IPS-18c (cell line): ENCODE measurements around the gene CAMK2G.
"Not testable (repeated sequence)": the region's sequence is repeated elsewhere in the genome, so short reads cannot be mapped to it uniquely, and the experiment has no call there.

Experiments
- H3K4me3 ChIP-seq: 2 replicates; pipeline ENCODE4 v1.7.0; 2013; ENCODE audit warnings: low read depth, mild to moderate bottlenecking, low read length, moderate library complexity; ENCODE audit not compliant: insufficient read depth
- H3K9me3 ChIP-seq: one replicate; pipeline ENCODE4 v1.6.1; 2013; ENCODE audit warnings: mild to moderate bottlenecking, low read length, moderate library complexity; ENCODE audit not compliant: control insufficient read depth, insufficient read depth

CAMK2G gene

DNA sequence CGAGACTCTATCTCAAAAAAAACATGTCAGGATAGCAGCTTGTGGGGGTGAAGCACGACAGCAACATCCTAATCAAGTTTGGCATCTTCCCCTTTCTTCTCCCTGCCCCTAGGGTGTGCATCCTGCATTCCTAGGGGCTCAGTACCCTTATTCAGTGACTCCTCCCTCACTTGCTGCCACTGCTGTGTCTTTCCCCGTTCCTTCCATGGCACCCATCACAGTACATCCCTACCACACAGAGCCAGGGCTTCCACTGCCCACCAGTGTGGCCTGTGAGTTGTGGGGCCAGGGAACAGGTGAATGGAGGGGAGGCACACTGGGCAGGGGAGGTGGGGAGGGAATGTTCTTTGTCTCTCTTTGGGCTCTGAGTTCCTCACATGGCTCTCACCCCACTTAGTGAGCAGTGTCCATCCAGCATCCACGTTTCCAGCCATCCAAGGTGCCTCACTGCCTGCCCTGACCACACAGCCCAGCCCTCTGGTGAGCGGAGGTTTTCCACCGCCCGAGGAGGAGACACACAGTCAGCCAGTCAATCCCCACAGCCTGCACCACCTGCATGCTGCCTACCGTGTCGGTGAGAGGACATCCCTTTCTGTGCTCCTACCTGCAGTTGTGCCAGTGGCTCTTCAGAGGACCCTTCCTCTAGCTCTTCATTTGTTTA is 74.3 kb downstream of the CAMK2G start:
- Histone ChIP-seq H3K4me3 (no peak overlapping the region), H3K9me3 (no peaks in the 10 kb centered on the region)

DNA sequence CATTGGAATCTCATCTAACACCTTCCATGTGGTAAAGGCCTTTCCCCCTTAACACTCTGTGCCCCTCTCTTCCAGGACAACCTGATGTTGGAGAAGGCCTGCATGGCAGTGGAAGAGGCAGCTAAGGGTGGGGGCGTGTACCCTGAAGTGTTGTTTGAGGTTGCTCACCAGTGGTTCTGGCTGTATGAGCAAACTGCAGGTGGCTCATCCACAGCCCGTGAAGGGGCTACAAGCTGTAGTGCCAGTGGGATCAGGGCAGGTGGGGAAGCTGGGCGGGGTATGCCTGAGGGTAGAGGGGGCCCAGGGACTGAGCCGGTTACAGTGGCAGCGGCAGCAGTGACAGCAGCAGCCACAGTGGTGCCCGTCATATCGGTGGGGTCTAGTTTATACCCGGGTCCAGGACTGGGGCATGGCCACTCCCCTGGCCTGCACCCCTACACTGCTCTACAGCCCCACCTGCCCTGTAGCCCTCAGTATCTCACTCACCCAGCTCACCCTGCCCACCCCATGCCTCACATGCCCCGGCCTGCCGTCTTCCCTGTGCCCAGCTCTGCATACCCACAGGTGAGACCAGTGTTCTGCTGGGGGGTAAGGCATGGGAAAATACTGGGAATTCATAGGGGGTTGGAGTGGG is 75.3 kb downstream of the CAMK2G start:
- H3K9me3 ChIP-seq, result no peaks in the 10 kb centered on the region
- no peak overlapping the region for H3K4me3 ChIP-seq

DNA sequence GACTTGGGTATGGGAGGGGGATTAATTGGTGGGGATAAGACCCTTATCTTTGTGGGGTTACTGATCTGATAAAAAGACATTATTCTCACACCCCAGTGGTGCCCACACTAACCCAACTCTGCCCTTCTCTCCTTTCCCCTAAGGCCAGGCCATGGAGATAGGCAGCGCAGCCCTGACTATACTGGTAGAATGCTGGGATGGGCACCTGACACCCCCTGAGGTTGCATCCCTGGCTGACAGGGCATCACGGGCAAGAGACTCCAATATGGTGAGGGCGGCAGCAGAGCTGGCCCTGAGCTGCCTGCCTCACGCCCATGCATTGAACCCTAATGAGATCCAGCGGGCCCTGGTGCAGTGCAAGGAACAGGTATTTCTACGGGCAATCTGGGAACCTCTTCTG is 76.3 kb downstream of the CAMK2G start:
- H3K4me3 ChIP-seq, result no peak overlapping the region
- H3K9me3 ChIP-seq, result no peaks in the 10 kb centered on the region

DNA sequence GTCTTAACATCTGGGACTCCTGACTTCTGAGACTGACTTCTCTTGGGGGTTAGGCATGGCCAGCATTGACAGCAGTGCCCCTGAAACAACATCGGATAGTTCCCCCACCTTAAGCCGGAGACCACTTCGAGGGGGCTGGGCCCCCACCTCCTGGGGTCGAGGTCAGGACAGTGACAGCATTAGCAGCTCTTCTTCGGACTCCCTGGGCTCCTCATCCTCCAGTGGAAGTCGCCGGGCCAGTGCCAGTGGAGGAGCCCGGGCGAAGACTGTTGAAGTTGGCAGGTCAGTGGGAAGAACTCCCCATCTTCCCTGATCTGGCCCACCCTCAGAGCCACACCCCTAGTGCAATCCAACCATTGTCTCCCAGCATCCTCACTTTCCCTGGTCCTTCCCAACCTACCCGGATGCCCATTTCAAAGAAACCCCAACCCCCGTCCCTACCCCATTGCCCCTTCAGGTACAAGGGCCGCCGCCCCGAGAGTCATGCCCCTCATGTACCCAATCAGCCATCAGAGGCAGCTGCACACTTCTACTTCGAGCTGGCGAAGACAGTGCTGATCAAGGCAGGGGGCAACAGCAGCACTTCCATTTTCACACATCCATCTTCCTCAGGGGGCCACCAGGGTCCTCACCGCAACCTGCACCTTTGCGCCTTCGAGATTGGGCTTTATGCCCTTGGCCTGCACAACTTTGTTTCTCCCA is 76.9 kb downstream of the CAMK2G start:
- no peak overlapping the region for H3K4me3 ChIP-seq

DNA sequence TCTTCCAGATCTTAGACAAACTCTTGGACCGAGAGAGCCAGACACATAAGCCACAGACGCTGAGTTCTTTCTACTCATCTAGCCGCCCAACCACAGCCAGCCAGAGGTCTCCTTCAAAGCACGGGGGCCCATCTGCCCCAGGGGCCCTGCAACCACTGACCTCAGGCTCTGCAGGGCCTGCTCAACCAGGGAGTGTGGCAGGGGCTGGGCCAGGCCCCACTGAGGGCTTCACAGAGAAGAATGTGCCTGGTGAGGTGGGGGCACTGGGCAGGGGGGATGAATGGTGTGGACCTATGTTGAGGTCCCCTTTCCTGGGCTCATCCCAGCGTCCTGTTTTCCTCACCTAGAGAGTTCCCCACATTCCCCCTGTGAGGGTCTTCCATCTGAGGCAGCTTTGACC is 77.6 kb downstream of the CAMK2G start:
- H3K9me3 ChIP-seq, result no peaks in the 10 kb centered on the region
- H3K4me3 ChIP-seq, result no peak overlapping the region

More for the DNA sequence above, 76.9 kb downstream of the CAMK2G start:
- no peaks in the 10 kb centered on the region for H3K9me3 ChIP-seq

DNA sequence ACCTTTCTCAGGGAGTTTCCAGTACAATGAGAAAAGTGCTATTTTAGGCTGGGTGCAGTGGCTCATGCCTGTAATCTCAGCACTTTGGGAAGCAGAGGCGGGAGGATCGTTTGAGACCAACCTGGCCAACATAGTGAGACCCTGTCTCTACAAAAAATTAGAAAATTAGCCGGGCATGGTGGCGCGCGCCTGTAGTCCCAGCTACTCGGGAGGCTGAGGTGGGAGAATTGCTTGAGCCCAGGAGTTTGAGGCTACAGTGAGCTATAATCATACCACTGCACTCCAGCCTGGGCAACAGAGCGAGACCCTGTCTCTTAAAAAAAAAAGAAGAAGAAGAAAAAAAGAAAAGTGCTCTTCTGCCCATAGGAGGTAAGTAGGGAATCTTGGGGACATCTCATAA is 78.3 kb downstream of the CAMK2G start:
- H3K4me3 ChIP-seq, H3K9me3 ChIP-seq: not testable (repeated sequence)

DNA sequence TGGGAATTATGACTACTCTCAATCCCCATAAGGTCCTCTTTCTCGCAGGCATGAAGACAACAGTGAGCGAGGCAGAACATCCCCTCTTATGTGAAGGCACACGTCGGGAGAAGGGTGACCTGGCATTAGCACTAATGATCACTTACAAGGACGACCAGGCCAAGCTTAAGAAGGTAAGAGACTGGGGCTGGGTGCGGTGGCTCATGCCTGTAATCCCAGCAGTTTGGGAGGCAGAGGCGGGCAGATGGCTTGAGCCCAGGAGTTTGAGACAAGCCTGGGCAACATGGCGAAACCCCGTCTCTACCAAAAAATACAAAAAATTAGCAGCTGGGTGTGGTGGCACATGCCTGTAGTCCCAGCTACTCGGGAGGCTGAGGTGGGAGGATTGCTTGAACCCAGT is 78.9 kb downstream of the CAMK2G start:
- H3K4me3 ChIP-seq, H3K9me3 ChIP-seq: not testable (repeated sequence)

DNA sequence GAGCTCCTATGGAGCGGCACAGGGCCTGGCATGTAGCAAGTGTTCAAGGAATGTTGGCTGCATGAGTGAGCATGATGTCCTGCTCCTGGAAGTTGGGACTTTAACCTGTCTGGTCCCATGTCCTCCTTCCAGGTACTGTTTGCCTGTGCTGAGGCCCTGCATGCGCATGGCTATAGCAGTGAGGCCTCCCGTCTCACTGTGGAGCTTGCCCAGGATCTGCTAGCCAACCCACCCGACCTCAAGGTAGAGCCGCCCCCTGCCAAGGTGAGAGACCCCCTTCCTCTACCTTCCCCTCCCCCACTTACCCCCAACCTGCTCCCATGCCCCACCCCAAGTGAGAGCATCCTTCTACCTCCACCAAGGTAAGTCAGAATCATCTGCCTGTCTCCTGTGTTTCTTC is 80.9 kb downstream of the CAMK2G start:
- H3K4me3 ChIP-seq, result no peak overlapping the region

DNA sequence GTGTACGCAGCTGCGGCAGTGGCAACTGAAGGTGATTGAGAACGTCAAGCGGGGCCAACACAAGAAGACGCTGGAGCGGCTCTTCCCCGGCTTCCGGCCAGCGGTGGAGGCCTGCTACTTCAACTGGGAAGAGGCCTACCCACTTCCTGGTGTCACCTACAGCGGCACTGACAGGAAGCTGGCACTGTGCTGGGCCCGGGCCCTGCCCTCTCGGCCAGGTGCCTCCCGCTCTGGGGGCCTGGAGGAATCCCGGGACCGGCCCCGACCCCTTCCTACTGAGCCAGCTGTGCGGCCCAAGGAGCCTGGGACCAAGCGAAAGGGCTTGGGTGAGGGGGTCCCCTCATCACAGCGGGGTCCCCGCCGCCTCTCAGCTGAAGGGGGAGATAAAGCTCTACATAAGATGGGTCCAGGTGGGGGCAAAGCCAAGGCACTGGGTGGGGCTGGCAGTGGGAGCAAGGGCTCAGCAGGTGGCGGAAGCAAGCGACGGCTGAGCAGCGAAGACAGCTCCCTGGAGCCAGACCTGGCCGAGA is 82.4 kb downstream of the CAMK2G start:
- H3K9me3 ChIP-seq, result no peaks in the 10 kb centered on the region
- no peak overlapping the region for H3K4me3 ChIP-seq

More for the DNA sequence above, 80.9 kb downstream of the CAMK2G start:
- H3K9me3 ChIP-seq, result no peaks in the 10 kb centered on the region

DNA sequence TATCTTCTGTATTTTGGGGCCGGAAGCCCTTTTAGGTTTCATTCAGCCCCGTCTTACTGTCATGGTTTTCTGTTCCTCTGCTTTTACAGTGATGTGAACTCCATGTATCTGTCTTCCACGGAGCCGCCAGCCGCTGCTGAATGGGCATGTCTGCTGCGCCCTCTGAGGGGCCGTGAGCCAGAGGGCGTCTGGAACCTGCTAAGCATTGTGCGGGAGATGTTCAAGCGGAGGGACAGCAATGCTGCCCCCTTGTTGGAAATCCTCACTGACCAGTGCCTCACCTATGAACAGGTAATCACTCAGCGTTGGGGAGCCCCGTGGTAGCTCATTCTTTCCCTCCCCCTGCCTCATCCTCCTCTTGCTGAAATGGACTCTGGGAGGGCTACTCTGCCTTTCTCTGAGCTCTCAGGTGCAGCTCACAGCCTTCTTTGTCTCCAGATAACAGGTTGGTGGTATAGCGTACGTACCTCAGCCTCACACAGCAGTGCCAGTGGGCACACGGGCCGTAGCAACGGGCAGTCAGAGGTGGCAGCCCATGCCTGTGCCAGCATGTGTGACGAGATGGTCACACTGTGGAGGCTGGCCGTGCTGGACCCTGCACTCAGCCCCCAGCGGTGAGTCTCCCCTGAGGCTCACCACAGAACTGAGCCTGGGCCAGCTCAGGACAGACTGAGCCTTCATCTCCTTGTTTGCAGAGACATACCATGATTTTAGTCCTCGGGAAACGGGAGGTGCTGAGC is 83.3 kb downstream of the CAMK2G start:
- no peak overlapping the region for H3K4me3 ChIP-seq
- no peaks in the 10 kb centered on the region for H3K9me3 ChIP-seq

DNA sequence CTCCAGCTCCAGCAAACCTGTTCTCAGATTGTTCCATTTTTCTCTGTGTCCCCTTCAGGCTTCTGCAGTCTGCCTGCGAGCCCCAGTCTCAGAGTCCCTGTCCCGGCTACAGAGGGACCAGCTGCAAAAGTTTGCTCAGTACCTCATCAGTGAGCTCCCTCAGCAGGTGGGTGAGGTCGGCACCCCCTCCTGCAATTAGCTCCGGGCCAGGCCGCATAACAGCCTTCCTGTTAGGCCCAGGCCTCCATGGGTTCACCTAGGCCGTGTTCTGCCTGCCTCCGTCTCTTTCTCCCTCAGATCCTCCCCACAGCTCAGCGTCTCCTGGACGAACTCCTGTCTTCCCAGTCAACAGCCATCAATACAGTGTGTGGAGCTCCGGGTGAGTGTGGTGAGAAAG is 84.7 kb downstream of the CAMK2G start:
- Histone ChIP-seq H3K4me3 (no peak overlapping the region), H3K9me3 (no peaks in the 10 kb centered on the region)

DNA sequence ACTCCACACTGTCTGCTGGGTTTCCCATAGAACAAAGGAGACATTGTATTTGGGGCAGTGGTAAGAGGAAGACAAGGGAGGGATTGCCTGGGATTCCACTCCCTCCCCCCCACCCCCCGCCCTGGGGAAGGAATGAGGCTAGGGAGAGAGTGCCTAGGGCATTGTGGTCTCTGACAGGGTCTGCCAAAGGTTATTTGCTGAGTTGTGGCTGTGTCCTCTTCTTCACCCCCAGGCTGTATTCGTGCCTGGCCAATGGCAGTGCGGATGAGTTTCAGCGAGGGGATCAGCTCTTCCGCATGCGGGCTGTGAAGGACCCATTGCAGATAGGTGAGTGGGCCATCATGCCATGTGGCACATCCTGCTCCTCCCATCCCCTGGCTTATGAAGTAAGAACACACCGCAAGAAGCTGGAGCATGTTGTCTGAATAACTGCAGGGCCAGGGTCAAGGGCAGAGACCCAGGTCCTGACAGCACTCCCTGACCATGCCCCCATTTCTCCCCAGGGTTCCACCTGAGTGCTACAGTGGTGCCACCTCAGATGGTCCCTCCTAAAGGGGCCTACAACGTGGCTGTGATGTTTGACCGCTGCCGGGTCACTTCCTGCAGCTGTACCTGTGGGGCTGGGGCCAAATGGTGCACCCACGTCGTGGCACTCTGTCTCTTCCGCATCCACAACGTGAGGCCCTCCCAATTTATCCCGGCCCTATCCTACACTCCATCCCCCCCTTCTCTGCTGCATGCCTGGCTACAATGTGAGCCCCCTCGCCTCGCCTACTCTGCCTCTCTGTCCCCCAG is 85.3 kb downstream of the CAMK2G start:
- no peaks in the 10 kb centered on the region for H3K9me3 ChIP-seq
- no peak overlapping the region for H3K4me3 ChIP-seq

DNA sequence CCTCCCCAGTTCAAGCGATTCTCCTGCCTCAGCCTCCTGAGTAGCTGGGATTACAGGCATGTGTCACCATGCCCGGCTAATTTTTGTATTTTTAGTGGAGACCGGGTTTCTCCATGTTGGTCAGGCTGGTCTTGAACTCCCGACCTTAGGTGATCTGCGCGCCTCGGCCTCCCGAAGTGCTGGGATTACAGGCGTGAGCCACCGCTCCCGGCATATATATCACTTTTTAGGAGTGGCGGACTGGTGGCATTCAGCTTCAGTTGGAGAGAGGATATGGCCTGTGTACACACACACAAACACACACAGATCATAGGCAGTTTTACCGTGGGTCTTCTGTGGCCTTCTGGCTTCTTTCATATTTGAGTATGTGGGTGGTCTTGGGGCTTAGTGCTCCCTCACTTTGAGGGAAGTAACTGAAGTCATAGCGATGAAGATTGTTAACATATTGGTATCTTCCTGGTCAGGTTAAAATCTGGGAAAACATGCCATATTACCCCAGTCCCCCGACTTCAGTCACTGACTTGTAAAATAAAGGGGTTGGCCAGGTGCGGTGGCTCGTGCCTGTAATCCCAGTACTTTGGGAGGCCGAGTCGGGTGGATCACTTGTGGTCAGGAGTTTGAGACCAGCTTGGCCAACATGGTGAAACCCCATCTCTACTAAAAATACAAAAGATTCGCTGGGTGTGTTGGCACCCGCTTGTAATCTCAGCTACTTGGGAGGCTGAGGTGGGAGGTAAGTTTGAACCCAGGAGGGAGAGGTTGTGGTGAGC is 87.1 kb downstream of the CAMK2G start:
- not testable (repeated sequence) for H3K4me3 ChIP-seq, H3K9me3 ChIP-seq

DNA sequence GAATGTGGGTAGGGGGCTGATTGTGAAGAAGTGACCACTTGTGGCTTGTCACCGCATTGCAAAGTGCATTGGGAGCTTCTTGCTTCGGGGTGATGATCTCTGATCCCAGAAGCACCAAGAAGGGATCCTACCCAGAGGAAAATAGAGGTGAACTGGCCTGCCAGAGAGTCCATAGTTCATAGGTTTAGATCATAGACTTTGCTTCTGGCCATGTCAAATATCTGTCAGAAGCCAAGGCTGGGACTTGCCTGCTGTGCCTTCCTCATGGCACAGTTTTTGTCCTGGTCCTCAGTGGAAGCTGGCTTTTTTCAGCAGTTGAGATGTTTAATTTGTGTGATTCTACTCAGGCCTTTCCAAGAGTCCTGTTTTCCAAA is 87.9 kb downstream of the CAMK2G start:
- Histone ChIP-seq H3K4me3 (peak overlapping the region; percentile 92), H3K9me3 (no peaks in the 10 kb centered on the region)

DNA sequence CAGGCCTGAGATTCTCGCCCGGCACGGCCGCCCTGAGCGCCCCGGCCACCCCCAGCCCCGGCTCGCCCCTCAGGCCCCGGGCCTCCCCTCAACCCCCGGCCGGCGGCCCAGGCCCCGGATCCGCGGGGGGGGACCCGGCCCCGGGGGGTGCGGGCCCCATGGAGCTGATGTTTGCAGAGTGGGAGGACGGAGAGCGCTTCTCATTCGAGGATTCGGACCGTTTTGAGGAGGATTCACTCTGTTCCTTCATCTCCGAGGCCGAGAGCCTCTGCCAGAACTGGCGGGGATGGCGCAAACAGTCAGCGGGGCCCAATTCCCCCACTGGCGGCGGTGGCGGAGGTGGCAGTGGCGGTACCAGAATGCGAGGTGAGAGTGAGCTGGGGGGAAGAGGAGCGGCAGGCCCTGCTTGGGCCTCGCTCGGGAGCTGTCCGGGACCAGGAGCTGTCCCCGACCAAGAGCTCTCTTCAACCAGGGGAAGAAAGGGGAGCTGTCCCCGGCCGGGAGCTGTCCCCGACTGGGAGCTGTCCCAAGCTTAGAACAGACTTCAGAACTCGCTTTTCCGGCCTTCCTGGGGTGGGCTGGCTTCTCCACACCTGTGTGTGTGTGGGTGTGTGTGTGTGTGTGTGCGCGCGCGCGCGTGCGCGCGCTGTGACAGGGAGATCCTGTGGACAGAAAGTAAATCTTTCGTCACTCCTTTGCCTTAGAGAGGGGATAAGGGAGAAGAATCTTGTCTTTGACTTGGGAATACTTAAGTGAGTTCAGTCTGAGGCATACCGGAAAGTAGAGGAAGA is 88.4 kb downstream of the CAMK2G start:
- H3K9me3 ChIP-seq, result no peaks in the 10 kb centered on the region
- peak overlapping the region; percentile 92 for H3K4me3 ChIP-seq
